ENCODE measurements around the gene PIK3CB.
"Not testable (repeated sequence)": the region's sequence is repeated elsewhere in the genome, so short reads cannot be mapped to it uniquely, and the experiment has no call there.

PIK3CB gene

GRCh38 chr3:138829886-138830510, 4.7 kb downstream of the PIK3CB start:
- no peak for TF ChIP-seq CTCF (IDR thresholded peaks at IDR 0.05; ENCODE audit: low read depth, low read length, missing control alignments)
- no peak for DNase-seq (ENCODE audit: low read depth)
- H3K4me3 ChIP-seq (ENCODE audit: low read depth, low read length), result no peak overlapping the region

DNA sequence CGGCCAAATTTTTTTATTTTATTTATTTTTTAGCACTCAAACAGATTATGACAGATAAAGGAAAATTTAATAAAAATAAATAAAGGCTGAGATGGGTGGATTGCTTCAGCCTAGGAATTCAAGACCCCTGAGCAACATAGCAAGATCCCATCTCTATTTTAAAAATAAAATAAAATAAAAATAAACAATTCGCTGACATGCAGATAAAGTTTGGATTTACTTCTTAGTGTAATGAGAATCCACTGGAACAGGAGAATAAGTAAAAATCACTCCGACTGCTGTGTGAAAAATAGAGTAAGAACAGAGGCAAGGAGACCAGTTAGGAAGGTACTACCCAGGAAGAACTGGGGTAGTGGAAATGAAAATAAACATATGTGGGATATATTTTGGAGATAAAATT, 5.6 kb downstream of the PIK3CB start:
- DNase-seq (ENCODE audit: low read depth), result no peak
- TF ChIP-seq CTCF (IDR thresholded peaks at IDR 0.05; ENCODE audit: low read depth, low read length, missing control alignments), result no peak
- no peak overlapping the region for H3K4me3 ChIP-seq (ENCODE audit: low read depth, low read length)

DNA sequence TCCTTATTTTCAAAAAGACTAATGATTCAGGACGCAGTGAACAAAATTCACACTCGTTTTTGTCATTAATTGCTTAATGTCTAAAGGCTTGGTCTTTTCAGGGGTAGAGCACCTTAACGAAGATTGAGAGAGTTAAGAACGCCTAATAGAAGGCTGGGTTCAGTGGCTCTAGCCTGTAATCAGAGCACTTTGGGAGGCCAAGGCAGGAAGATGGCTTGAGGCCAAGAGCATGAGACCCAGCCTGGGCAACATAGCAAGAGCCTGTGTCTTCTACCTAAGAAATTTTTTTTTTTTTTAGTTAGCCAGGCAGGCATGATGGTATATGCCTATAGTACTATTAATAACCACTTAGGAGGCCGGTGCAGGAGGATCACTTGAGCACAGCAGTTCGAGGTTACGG, 7.5 kb downstream of the PIK3CB start:
- no peak for TF ChIP-seq CTCF (IDR thresholded peaks at IDR 0.05; ENCODE audit: low read depth, low read length, missing control alignments)

DNA sequence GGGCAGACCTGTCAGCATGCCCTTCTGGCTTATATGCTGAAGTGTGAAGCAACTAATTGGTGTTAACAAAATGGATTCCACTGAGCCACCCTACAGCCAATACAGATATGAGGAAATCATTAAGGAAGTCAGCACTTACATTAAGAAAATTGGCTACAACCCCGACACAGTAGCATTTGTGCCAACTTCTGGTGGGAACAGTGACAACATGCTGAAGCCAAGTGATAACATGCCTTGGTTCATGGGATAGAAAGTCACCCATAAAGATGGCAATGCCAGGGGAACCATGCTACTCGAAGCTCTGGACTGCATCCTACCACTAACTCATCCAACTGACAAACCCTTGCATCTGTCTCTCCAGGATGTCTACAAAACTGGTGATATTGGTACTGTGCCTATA, 9.4 kb downstream of the PIK3CB start:
- DNase-seq (ENCODE audit: low read depth), result no peak
- no peak for TF ChIP-seq CTCF (IDR thresholded peaks at IDR 0.05; ENCODE audit: low read depth, low read length, missing control alignments)
- no peak overlapping the region for H3K4me3 ChIP-seq (ENCODE audit: low read depth, low read length)

More for the DNA sequence above, 7.5 kb downstream of the PIK3CB start:
- DNase-seq (ENCODE audit: low read depth), result no peak
- no peak overlapping the region for H3K4me3 ChIP-seq (ENCODE audit: low read depth, low read length)

- no peak for TF ChIP-seq CTCF (IDR thresholded peaks at IDR 0.05; ENCODE audit: low read depth, low read length, missing control alignments)
- no peak overlapping the region for H3K4me3 ChIP-seq (ENCODE audit: low read depth, low read length)
- no peak for DNase-seq (ENCODE audit: low read depth)
Measured at GRCh38 chr3:138824114-138824506, 10.6 kb downstream of the PIK3CB start.

DNA sequence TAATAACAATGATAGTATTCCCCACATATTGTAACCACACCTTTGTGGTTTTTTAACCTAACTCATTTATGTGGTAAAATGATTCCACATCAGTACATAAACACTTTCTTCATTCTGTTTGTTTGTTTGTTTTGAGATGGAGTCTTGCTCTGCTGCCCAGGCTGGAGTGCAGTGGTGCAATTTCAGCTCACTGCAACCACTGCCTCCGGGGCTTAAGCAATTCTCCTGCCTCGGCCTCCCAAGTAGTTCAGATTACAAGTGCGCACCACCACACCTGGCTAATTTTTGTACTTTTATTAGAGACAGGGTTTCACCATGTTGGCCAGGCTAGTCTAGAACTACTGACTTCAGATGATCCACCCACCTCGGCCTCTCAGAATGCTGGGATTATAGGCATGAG, 14.3 kb downstream of the PIK3CB start:
- H3K4me3 ChIP-seq (ENCODE audit: low read depth, low read length); DNase-seq (ENCODE audit: low read depth): not testable (repeated sequence)

- TF ChIP-seq CTCF (IDR thresholded peaks at IDR 0.05; ENCODE audit: low read depth, low read length, missing control alignments), result no peak
- no peak for DNase-seq (ENCODE audit: low read depth)
- H3K4me3 ChIP-seq (ENCODE audit: low read depth, low read length), result no peak overlapping the region
Measured at GRCh38 chr3:138818185-138818860, 16.4 kb downstream of the PIK3CB start.
